M059J (cell line): ENCODE measurements around the gene EVC. TPM values are rescaled to one million over a fixed set of nuclear protein-coding genes. Genes with fewer than 3 reads are reported as not detected.
"Not testable (repeated sequence)": the region's sequence is repeated elsewhere in the genome, so short reads cannot be mapped to it uniquely, and the experiment has no call there.

ENCODE experiments used
- DNase-seq: peaks from one replicate; pipeline ENCODE4 v3.0.0-alpha.2; 2012; ENCODE audit warnings: low read depth
- total RNA-seq: library from RNA; depleted of rRNA; stranded (reverse); fragments of >200 nt; shearing (Covaris generic); gene quantifications from 2 replicates; pipeline ENCODE4 v1.2.3, GENCODE V29; 2014

Gene EVC
- total RNA-seq, 1 experiment from 2014 or later: 14.5 TPM

- peak; percentile 35 for DNase-seq
Measured at GRCh38 chr4:5708449-5709206, 2.4 kb upstream of the EVC start, which contains the start of gene EVC2. EVC2 (minus strand) TSS chr4:5708559; CDS start chr4:5708513, 46 bp downstream.

- DNase-seq: no peak
Measured at GRCh38 chr4:5709207-5709575, 1.8 kb upstream of the EVC start.

- peak; percentile 24 for DNase-seq
Measured at GRCh38 chr4:5710065-5710960, 688 bp upstream of the EVC start.

- peak; percentile 53 for DNase-seq
Measured at GRCh38 chr4:5711479-5712184, 631 bp downstream of the EVC start.

- DNase-seq: peak; percentile 73
Measured at GRCh38 chr4:5712517-5712916, 1.5 kb downstream of the EVC start.

- DNase-seq: no peak
Measured at GRCh38 chr4:5712931-5713330, 1.9 kb downstream of the EVC start.

GRCh38 chr4:5713861-5714260 lies 2.9 kb downstream of the EVC start:
- no peak for DNase-seq

- no peak for DNase-seq
Measured at GRCh38 chr4:5715357-5715756, 4.4 kb downstream of the EVC start.

- no peak for DNase-seq
Measured at GRCh38 chr4:5716391-5716790, 5.4 kb downstream of the EVC start.

GRCh38 chr4:5717449-5718158 lies 6.6 kb downstream of the EVC start:
- DNase-seq: no peak

- DNase-seq: no peak
Measured at GRCh38 chr4:5718411-5718810, 7.4 kb downstream of the EVC start.

GRCh38 chr4:5719350-5720055 lies 8.5 kb downstream of the EVC start:
- peak; percentile 27 for DNase-seq

GRCh38 chr4:5720157-5720850 lies 9.3 kb downstream of the EVC start:
- no peak for DNase-seq

GRCh38 chr4:5720980-5721379 lies 10.0 kb downstream of the EVC start:
- no peak for DNase-seq

- DNase-seq: no peak
Measured at GRCh38 chr4:5721923-5722322, 10.9 kb downstream of the EVC start.

- DNase-seq: peak; percentile 65
Measured at GRCh38 chr4:5722328-5722727, 11.3 kb downstream of the EVC start.

GRCh38 chr4:5724377-5724776 lies 13.4 kb downstream of the EVC start:
- DNase-seq: peak; percentile 65

GRCh38 chr4:5728412-5728811 lies 17.4 kb downstream of the EVC start:
- not testable (repeated sequence) for DNase-seq

GRCh38 chr4:5730436-5730835 lies 19.4 kb downstream of the EVC start:
- no peak for DNase-seq
